ENCODE measurements around the gene SEPTIN6. TPM values are rescaled to one million over a fixed set of nuclear protein-coding genes. Genes with fewer than 3 reads are reported as not detected.

Gene SEPTIN6
- total RNA-seq, 1 experiment from 2014 or later = 26.9 TPM

DNA sequence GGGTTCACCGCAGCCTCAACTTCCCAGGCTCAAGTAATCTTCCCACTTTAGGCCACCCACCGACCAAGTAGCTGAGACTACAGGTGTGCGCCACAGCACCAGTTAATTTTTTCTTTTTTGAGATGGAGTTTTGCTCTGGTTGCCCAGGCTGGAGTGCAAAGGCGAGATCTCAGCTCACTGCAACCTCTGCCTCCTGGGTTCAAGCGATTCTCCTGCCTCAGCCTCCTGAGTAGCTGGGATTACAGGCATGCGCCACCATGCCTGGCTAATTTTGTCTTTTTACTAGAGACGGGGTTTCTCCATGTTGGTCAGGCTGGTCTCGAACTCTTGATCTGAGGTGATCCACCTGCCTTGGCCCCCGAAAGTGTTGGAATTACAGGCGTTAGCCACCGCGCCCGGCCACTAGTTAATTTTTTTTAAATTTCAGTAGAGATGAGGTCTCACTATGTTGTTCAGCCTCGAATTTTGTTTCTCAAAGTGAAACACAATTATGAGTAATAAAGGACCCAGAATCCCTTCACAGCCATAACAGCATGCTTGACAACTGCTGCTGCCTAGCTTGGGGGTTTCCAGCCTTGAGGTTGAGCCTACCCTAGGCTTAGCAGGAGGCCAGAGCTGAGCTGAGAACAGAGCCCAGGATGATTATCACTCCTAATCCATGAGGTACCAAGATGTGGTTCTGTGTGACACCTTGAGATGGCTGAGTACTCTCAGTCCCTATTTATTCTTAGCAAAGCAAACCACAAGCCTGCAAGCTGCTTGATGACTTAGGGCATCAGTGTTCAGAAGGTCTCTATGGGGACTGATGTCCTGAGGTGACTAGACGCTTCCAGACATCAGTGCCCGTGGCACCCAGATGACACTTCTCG is 45.2 kb downstream of the SEPTIN6 start:
- no peak for DNase-seq
- H3K36me3 ChIP-seq (replicated peaks; ENCODE audit: control insufficient read depth, insufficient read depth, low read length) = no peaks in the 10 kb centered on the region

DNA sequence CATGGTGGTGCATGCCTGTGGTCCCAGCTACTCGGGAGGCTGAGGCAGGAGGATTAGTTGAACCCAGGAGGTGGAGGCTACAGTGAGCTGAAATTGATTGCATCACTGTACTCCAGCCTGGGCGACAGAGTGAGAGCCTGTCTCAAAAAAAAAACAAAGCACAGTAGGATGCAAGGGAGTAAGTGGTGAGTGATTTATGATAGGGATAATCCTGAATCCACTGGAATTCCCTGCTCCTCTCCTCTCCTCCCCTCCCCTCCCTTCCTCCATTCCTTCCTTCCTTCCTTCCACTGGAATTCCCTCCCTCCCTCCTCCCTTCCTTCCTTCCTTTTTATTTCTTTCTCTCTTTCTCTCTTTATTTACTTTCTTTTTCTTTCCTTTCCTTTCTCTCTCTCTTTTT is 45.9 kb downstream of the SEPTIN6 start:
- H3K4me3 ChIP-seq (ENCODE audit: insufficient read depth, low read depth, low read length) = no peak overlapping the region
- no peak for DNase-seq
- H3K36me3 ChIP-seq (replicated peaks; ENCODE audit: control insufficient read depth, insufficient read depth, low read length) = no peaks in the 10 kb centered on the region
- H3K27me3 ChIP-seq (ENCODE audit: control insufficient read depth, insufficient read depth, low read length) = no peaks in the 10 kb centered on the region

More for the DNA sequence above, 45.2 kb downstream of the SEPTIN6 start:
- H3K4me3 ChIP-seq (ENCODE audit: insufficient read depth, low read depth, low read length) = no peak overlapping the region
- H3K27me3 ChIP-seq (ENCODE audit: control insufficient read depth, insufficient read depth, low read length) = no peaks in the 10 kb centered on the region

DNA sequence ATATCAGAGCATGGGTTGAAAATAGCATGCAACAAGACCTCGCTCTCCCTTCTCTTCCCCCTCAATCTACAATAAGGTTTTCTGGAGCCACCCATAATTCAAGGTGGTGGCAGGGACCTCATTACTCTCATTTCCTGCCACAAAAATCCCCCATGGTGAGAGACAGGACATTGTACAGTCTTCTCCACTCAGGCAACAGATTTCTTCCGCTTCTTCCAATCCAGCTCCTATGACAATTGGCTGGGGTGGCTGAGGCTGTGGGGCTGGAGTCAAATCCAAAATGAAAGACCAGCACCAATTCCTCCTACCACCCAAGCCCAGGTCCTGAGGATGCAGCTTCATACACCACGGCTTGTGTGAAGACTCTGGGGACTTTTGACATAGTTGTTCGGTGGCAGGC is 46.5 kb downstream of the SEPTIN6 start:
- no peak for DNase-seq
- H3K27me3 ChIP-seq (ENCODE audit: control insufficient read depth, insufficient read depth, low read length) = no peaks in the 10 kb centered on the region
- H3K4me3 ChIP-seq (ENCODE audit: insufficient read depth, low read depth, low read length) = no peak overlapping the region
- no peaks in the 10 kb centered on the region for H3K36me3 ChIP-seq (replicated peaks; ENCODE audit: control insufficient read depth, insufficient read depth, low read length)

DNA sequence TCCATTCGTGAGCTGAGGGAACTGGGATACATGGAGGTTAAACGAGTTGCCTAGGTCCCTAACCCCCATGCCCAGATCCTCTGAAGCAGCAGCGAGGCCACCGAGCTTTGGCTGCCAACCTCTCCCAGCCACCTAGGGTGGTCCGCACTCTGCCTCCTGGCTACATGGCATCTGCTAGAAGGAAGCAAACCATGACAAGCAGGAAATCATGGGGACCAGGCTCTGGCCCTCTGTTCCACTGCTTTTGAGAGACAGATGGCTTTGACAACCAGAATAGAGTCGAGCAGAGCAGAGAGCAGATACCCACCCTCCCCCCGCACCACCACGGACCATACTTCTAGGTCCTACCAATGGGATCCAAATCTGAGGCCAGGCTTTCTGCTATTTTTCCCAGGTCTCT is 49.3 kb downstream of the SEPTIN6 start:
- no peak for DNase-seq
- H3K27me3 ChIP-seq (ENCODE audit: control insufficient read depth, insufficient read depth, low read length) = no peaks in the 10 kb centered on the region
- no peaks in the 10 kb centered on the region for H3K36me3 ChIP-seq (replicated peaks; ENCODE audit: control insufficient read depth, insufficient read depth, low read length)
- no peak overlapping the region for H3K4me3 ChIP-seq (ENCODE audit: insufficient read depth, low read depth, low read length)

Other genes starting within 250 kb of the SEPTIN6 start
- 383 and 395 TPM in 2 replicates for gene SLC25A5, start 224.7 kb downstream of the SEPTIN6 start, total RNA-seq (2014; rRNA removed; shearing (Covaris generic))
- 36.4 and 44.0 TPM in 2 replicates for gene STEEP1, start 127.8 kb downstream of the SEPTIN6 start, total RNA-seq (2014; rRNA removed; shearing (Covaris generic))
- gene UBE2A, start 118.6 kb downstream of the SEPTIN6 start, total RNA-seq (2014; rRNA removed; shearing (Covaris generic)) = 24.9 and 26.7 TPM in 2 replicates
- gene NKRF, start 86.7 kb downstream of the SEPTIN6 start, total RNA-seq (2014; rRNA removed; shearing (Covaris generic)) = 6.2 and 9.9 TPM in 2 replicates
- gene SOWAHD, start 65.4 kb upstream of the SEPTIN6 start, total RNA-seq (2014; rRNA removed; shearing (Covaris generic)) = 1.8 and 3.2 TPM in 2 replicates
- gene RPL39, start 98.5 kb upstream of the SEPTIN6 start, total RNA-seq (2014; rRNA removed; shearing (Covaris generic)) = 1,219 and 1,278 TPM in 2 replicates
- 3.9 and 6.2 TPM in 2 replicates for gene UPF3B, start 159.8 kb upstream of the SEPTIN6 start, total RNA-seq (2014; rRNA removed; shearing (Covaris generic))
- gene RNF113A, start 178.6 kb upstream of the SEPTIN6 start, total RNA-seq (2014; rRNA removed; shearing (Covaris generic)) = 15.4 and 16.2 TPM in 2 replicates
- 73.1 and 79.1 TPM in 2 replicates for gene NDUFA1, start 178.7 kb upstream of the SEPTIN6 start, total RNA-seq (2014; rRNA removed; shearing (Covaris generic))
- gene AKAP14, start 202.7 kb upstream of the SEPTIN6 start, total RNA-seq (2014; rRNA removed; shearing (Covaris generic)) = not detected in 2 replicates

All from H7 (cell line).